HG03571 (cell line): ENCODE measurements around the gene SETD4.
"Not testable (repeated sequence)": the region's sequence is repeated elsewhere in the genome, so short reads cannot be mapped to it uniquely, and the experiment has no call there.

Experiments used
- ATAC-seq: cut with Tn5 transposase; IDR thresholded peaks from one replicate; pipeline ENCODE4 v1.9.1; 2021; ENCODE audit not compliant: unreplicated experiment

Gene SETD4, protein sequence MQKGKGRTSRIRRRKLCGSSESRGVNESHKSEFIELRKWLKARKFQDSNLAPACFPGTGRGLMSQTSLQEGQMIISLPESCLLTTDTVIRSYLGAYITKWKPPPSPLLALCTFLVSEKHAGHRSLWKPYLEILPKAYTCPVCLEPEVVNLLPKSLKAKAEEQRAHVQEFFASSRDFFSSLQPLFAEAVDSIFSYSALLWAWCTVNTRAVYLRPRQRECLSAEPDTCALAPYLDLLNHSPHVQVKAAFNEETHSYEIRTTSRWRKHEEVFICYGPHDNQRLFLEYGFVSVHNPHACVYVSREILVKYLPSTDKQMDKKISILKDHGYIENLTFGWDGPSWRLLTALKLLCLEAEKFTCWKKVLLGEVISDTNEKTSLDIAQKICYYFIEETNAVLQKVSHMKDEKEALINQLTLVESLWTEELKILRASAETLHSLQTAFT

GRCh38 chr21:36060159-36060921 is at the start of gene SETD4:
Gene SETD4 (minus strand): TSS chr21:36060526. CDS start chr21:36058888, 1,638 bp downstream.
- ATAC-seq, result peak; percentile 88

GRCh38 chr21:36109868-36110267 is 49.5 kb upstream of the SETD4 start:
- no peak for ATAC-seq

GRCh38 chr21:36105327-36105842 is 45.1 kb upstream of the SETD4 start:
- no peak for ATAC-seq

DNA sequence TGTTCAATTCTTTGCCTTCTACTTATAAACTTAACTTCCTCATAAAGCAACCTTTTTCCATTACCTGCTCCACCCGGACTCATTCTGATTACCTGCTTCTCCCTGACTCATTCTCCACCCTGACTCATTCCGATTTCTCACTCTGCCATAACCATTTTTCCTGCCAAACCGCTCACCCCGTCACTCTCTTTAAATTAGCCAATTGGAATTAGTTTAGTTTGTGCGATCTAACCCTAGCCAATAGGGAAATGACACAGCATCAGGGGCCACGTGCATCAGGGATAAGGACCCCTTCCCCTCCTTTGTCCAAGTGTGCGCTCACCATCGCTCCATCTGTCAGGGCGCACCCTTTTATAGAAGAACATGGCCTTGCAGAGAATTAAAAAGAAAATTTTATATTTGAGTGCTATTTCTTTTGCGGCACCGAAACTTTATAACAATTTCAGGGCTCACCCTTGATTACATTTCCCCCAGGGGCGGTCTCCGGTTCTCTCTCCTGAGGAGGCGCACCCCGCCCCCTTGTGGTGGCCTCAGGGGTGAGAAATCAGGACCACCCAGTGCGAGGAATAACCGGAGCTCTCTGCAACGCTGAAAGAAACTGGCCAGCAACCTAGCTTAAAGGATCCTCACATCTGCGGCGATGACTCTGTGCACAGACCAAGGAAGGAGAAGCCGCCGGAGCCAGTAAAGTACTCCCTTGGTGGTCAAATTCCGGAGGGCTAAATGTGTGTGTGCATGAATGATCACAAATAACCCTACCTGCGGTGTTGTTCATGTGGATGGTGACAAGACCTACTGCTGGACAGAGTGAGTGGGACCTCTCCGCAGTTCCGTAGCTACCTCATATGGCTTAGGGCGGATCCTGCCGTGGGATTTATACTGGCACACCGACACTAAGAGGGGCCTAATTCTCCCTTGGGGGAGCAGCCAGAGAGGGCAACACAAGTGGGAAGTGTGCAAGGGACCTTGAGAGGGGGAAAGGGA is 44.3 kb upstream of the SETD4 start:
- ATAC-seq, result no peak

DNA sequence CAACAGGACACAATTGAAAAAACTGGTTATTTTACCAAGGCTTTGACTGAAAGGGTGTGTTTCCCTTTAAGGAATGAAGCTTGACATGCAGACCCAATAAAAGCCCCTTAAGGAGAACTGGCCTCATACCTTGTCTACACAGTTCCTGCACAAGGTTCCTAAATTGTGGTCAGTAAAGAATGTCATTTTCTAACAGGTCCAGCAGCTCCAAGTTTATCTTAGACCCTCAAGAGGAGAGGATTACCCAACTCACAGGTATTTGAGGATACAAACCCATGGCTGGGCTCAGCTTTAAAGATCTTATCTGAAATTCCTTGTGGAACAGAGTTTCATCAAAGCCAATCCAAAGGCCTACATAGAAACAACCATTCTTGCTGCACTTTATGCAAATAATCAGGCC is 43.1 kb upstream of the SETD4 start:
- no peak for ATAC-seq

DNA sequence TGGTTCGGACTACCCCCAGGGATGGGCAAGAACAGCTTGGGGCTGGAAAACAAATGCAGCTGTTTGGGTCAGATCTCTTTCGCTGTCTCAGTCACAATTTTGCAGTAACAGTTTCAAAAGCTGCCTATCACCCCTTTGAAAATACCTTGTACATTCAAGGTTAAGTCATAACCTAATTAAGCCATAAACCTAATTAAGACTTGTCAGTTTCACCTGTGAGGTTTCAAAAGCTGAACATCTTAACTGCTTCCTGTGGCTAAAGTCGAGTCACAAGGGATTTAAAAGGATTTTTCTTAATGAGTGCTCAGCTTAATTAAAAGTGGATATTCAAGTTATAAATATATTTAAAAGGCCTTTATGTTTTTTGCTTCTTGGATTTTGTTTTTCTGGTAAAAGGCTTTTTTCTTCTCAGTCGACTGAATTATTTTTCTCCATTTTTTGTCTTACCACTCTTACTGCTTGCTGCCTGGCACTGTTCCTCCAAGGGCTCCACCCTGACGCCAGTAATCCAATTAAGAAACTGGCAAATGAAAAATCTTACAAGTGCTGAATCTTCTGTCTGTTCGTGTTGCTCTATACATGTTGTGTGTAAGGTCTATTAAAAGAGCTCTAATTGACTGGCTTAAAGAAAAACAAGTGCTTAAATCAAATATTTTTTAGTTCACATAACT is 40.8 kb upstream of the SETD4 start:
- no peak for ATAC-seq

- not testable (repeated sequence) for ATAC-seq
Observed at GRCh38 chr21:36099695-36100211, 39.4 kb upstream of the SETD4 start.

DNA sequence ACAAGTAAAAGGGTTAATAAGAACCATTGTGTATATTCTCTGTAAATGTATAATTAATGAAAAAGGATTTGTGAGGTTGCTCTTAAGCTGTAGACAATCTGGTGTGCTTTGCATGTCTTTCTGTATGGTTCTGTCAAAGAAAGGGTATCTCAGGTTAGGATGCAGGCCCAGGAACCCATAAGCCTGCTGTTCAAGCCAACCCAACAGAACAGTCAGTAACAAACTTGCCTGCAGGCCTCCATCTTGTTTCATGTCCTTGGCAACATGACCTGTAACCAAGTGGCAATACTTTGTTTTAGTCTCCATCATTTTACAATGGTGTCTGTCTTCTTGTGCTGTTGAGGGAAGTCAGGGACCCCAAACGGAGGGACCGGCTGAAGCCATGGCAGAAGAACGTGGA is 38.7 kb upstream of the SETD4 start:
- ATAC-seq, result no peak

GRCh38 chr21:36098182-36098532 is 37.8 kb upstream of the SETD4 start:
- no peak for ATAC-seq

DNA sequence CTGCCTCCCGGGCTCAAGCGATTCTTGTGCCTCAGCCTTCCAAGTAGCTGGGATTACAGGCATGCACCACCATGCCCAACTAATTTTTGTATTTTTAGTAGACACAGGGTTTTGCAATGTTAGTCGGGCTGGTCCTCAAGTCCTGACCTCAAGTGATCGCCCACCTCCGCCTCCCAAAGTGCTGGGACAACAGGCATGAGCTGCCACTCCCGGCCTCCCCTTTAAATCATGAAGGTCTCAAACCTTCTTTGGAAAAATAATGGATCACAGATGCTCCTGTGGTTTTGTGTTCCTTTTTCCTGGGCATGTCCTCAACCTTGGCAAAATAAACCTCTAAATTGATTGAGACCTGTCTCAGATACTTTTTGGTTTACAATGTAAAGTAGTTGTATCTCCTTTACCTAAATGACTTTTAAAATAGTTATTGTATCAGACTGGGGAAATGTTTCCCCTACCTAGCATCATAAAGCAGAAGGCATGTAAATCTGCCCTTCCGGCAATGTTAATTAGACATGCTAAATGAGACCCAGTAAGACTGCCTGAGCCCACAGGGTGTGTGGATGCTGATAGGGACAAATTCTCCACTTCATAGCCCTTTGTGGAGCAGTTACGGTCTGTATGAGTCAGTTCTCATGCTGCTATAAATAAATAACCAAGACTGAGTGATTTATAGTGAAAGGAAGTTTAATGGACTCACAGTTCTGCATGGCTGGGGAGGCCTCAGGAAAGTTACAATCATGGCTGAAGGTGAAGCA is 37.3 kb upstream of the SETD4 start:
- ATAC-seq, result no peak

GRCh38 chr21:36096398-36097290 is 36.3 kb upstream of the SETD4 start:
- ATAC-seq, result no peak

GRCh38 chr21:36093512-36093911 is 33.2 kb upstream of the SETD4 start:
- ATAC-seq, result no peak

DNA sequence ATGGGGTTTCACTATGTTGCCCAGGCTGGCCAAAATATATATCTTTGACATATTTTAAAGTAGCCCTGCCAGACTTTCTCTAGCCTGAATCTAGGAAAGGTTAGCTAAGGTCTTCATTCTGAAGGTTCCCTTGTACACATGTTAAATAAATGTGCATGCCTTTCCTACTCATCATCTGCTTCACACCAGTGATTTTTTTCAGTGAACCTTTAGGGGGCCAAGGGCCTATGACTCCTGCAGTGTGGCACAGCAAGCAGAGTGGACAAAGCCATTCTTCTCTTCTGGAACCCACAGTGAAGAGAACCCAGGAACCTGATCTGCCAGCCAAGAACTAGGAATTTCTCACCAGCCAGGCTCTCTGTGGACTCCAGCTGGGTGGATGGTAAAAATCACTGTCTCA is 32.4 kb upstream of the SETD4 start:
- no peak for ATAC-seq

- no peak for ATAC-seq
Observed at GRCh38 chr21:36089946-36090345, 29.6 kb upstream of the SETD4 start.

DNA sequence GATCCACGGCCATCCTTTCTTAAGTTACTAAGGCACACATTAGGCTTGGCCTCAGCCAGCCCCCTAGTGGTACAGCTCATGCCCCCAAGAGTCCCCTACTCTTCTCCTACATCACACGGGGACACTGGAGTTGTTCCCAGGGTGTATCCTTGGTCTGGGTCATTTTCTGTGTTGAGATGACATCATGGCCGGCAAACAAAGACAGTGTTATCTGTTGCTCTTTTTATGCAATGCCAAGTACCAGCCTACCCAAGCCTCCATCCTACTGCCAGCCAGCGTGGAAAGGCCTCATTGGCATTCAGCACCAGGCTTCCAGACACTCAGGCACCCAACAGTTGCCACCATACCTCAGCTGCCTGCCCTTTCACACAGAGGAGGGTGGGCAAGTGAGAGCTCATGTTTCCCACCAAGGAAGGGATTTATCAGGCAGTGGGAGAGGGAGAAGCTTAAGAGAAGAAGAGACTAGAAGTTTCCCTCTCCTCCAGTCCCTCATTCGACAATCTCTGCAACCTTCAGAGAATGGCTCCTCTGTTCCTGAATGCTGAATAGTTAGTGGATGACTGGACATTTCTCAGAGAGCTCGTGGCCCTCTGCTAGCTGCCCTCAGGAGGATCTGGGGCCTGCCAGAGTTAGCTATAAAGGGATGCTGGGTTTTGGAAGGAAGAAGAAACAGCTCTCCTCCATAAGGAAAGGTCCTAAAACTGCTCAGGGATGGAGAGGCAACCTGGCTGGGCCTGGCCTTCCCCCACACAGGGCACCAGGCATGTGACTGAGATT is 27.2 kb upstream of the SETD4 start:
- ATAC-seq, result no peak

DNA sequence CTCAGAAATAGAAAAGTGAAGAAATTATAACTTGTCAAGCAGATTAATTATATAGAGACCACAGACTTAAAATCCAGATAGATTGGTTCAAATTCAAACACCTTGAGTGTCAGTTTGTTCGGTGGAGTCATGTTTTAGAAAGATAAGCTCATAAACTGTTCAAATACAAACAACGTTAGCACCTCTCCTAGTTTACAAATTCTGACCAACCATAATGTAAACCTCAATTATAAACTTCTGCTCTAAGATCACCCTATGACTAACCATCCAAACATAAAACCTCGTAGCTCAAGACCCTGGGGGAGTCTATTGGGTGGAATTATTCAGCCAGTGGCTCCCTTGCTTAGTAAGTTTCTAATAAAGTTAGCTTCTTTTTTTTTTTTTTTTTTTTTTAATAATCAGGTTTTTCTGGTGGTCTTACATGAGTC is 21.9 kb upstream of the SETD4 start:
- ATAC-seq, result no peak

GRCh38 chr21:36080386-36080785 is 20.1 kb upstream of the SETD4 start:
- ATAC-seq, result no peak

DNA sequence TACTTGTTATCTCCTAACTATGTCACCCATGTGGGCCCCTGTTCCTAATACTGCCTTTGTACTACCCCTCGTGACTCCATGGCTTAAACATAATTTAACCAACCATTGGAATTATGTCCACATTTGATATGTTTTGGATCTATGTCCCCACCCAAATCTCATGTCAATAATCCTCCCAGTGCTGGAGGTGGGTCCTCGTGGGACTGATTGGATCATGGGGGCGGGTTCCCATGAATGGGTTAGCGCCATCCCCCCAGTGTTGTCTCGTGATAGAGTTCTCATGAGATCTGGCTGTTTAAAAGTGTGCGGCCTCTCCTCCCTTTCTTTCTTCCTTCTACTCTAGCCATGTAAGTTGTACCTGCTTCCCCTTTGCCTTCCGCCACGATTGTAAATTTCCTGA is 19.3 kb upstream of the SETD4 start:
- ATAC-seq, result no peak
